GM03348 (cell line): ENCODE measurements around the gene CYTH2.
"Not testable (repeated sequence)": the region's sequence is repeated elsewhere in the genome, so short reads cannot be mapped to it uniquely, and the experiment has no call there.

Experiments used
- DNase-seq: peaks from one replicate; pipeline ENCODE4 v3.0.0; 2012; ENCODE audit warnings: low spot score

CYTH2 gene

GRCh38 chr19:48477067-48477685, 8.0 kb downstream of the CYTH2 start:
- no peak for DNase-seq

DNA sequence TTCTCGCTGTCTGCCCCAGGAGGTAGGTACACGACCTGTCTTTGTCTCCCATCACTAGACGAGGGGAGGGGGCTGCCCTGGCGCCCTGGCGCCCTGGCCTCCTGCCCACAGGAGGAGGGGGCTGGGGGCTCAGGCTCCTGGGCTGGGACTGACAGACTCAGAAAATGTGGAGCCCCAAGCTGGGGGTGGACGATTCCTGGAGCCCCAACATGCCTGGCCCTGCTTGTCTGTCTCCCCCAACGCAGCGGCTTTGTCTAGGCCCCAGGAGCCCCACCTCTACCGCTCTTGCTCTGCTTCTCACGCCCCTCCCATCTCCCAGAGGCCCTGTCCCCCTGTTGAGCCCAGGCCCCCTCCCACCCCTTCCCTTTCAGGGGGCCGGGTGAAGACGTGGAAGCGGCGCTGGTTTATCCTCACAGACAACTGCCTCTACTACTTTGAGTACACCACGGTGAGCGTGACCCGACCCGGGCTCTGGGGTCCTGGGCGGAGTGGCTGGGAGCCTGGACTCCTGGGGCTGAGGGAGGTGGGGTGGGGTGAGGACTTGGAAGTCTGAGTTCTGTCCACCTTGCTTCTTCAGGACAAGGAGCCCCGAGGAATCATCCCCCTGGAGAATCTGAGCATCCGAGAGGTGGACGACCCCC, 8.6 kb downstream of the CYTH2 start:
- DNase-seq: no peak

DNA sequence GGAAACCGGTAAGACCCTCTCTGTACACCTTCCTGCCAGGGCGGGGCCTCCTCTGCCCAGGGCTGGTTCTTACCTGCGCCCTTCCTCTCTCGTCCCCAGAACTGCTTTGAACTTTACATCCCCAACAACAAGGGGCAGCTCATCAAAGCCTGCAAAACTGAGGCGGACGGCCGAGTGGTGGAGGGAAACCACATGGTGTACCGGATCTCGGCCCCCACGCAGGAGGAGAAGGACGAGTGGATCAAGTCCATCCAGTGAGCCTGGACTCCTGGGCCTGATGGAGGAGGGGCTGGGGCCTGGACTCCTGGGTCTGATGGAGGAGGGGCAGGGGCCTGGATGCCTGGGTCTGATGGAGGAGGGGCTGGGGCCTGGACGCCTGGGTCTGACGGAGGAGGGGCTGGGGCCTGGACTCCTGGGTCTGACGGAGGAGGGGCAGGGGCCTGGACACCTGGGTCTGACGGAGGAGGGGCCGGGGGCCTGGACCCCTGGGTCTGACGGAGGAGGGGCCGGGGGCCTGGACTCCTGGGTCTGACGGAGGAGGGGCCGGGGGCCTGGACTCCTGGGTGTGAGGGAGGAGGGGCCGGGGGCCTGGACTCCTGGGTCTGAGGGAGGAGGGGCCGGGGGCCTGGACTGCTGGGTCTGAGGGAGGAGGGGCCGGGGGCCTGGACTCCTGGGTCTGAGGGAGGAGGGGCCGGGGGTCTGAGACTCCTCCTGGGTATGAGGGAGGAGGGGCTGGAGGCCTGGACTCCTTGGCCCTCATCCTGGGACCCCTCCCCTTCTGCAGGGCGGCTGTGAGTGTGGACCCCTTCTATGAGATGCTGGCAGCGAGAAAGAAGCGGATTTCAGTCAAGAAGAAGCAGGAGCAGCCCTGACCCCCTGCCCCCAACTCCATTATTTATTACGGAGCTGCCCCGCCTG, 9.4 kb downstream of the CYTH2 start:
- DNase-seq: no peak

DNA sequence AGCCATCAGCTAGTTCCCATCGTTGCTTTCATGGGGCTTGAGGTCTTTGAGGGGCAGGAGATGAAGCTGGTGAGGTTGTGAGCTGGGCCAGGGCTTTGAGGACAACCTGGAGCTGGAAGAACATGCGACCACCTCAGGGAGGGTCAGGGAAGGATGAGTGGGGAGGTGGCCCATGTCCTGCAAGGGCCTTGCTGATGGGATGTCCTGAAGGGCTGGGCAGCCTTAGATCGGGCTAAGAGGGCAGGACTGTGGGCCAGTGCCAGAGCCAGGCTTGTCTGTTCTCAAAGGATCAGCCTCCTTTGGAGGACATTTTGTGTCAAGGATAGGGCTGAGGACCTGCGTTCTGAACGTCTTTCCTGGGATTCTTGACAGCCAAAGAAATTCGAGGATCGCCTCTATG, 10.5 kb downstream of the CYTH2 start:
- no peak for DNase-seq

DNA sequence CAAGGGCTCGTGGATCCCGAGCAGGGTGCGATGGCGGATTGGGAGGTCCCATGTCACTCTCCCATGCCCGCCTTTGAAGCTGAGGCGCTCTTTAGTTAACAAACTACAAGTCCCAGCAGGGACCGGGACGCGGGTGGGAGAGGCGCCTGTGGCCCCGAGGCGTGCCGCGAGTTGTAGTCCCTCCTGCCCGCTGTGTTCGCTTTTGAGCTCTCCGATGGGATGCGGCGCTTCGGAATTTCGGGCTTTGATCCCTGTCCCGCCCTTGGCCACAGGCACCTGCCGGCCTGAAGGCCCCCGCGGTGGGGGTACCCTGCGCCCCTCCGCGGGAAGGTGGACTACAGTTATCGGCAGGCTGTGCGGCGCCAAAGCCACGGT, 11.0 kb downstream of the CYTH2 start:
- peak; percentile 44 for DNase-seq

DNA sequence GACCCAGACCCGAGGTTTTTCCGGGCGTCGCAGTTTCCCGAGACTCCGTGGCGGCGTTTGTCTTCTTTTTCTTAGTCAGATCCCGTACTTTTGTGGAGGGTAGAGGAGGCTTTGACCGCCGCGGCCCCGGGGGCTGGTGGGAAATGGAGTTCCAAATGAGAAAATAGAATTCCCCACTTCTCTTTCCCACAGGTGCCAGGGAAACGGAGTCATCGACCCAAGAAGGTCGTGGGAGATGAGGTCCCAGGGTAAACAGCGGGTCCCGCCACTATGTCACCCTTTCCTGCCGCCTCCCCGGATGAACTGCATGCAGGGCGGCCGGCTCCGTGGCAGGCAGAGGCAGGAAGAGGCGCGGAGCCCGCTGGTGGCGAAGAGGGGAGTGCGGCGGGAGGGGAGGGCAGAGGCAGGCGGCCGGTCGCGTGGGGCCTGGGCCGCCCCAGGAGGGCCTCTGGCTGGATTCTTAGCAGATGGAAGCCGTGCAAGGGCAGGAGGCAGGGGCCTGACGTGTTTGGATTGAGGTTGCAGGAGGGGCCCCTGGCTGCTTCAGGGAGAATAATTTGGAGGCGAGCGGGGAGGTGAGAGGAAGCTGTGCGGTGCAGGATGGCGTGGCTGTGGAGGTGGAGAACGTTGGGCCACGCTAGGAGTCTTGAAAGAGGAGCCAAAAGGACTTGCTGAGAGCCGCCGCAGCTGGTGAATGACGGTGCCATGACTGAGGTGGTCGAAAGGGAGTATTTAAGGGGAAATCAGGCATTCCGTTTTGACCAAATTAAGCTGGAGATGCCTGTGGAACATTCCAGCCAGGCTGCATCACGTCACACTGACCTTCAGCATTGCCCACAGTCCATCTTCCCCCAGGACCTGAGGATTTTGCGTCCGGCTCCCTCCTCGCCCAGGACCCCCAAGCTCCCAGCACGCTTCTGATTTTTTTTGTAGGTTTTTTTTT, 11.7 kb downstream of the CYTH2 start:
- peak; percentile 57 for DNase-seq

DNA sequence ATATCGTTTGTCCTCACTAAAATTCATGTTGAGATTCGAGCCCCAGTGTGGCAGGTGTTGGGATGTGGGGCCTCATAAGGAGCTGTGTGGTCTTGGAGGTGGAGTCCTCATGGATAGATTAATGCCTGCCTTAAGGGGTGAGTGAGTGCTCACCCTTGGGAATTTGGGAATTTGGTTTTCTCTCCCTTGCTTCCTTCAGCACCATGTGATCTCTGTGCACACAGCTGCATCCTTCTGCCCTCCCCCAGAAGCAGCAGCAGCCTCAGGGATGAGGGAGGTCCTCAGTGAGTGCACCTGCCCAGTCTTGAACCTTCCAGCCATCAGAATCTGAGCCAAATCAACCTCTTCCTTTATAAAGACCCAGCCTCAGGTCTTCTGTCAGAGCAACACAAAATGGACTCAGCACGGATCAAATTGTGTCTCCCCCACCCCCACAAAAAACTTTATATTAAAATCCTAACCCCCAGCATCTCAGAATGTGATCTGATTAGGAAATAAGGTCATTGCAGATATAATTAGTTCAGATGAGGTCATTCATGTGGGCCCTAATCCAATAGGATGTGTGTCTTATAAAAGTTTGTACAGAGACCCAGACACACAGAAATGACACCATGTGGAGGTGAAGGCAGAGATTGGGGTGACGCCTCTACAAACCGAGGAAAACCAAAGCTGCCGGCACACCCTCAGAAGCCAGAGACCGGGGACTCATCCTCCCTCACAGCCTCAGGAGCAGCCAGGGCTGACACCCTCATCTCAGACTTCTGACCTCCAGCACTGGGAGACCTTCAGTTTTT, 12.9 kb downstream of the CYTH2 start:
- peak; percentile 41 for DNase-seq

DNA sequence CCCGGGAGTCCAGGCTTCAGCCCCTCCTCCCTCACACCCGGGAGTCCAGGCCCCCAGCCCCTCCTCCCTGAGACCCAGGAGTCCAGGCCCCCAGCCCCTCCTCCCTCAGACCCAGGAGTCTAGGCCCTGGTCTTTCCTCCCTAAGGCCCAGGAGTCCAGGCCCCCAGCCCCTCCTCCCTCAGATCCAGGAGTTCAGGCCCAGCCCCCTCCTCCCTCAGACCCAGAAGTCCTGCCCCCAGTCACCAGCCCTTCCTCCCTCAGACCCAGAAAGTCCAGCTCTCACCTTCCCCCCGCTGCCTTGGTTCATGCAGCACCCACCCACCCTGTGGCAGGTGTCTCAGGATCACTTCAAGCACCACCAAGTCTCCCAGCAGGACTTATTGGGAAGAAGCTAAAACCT, 14.1 kb downstream of the CYTH2 start:
- DNase-seq: no peak

- DNase-seq: no peak
Measured at GRCh38 chr19:48484247-48484893, 15.2 kb downstream of the CYTH2 start.

- no peak for DNase-seq
Measured at GRCh38 chr19:48484931-48485612, 15.9 kb downstream of the CYTH2 start.

GRCh38 chr19:48486706-48487105, 17.5 kb downstream of the CYTH2 start:
- DNase-seq: not testable (repeated sequence)

GRCh38 chr19:48487544-48487943, 18.4 kb downstream of the CYTH2 start:
- DNase-seq: no peak

- peak; percentile 87 for DNase-seq
Measured at GRCh38 chr19:48487948-48488347, 18.8 kb downstream of the CYTH2 start.

- DNase-seq: not testable (repeated sequence)
Measured at GRCh38 chr19:48488478-48488877, 19.3 kb downstream of the CYTH2 start.

DNA sequence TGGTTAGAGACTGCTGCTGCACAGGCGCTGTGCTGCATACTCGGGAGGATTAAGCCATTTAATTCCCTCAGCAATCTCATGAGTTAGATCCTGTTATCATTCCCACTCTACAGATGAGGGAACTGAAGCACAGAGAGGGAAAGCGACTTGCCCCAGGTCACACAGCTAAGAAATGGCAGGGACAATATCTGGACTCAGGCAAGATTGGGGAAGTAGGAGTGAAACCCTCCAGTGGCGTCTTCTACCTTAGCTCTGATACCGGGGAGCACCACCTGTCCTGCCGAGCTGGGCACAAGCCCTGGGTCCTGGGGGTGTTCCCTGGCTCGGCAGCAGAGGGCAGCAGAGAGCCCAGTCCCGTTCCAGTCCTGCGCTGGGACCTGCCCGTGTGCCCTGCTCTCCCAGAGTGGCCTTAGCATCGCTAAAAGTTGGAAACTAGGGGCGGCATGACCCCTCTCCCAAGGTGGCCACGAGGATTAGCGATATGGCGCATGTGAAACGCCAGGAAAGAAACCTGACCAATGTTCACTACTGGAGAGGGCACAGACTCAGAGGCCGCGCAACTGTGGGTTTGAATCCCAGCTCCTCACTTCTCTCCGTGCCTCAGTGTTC, 20.5 kb downstream of the CYTH2 start:
- peak; percentile 86 for DNase-seq

- DNase-seq: peak; percentile 67
Measured at GRCh38 chr19:48490981-48491792, 22.0 kb downstream of the CYTH2 start.

GRCh38 chr19:48491793-48492123, 22.6 kb downstream of the CYTH2 start:
- no peak for DNase-seq

DNA sequence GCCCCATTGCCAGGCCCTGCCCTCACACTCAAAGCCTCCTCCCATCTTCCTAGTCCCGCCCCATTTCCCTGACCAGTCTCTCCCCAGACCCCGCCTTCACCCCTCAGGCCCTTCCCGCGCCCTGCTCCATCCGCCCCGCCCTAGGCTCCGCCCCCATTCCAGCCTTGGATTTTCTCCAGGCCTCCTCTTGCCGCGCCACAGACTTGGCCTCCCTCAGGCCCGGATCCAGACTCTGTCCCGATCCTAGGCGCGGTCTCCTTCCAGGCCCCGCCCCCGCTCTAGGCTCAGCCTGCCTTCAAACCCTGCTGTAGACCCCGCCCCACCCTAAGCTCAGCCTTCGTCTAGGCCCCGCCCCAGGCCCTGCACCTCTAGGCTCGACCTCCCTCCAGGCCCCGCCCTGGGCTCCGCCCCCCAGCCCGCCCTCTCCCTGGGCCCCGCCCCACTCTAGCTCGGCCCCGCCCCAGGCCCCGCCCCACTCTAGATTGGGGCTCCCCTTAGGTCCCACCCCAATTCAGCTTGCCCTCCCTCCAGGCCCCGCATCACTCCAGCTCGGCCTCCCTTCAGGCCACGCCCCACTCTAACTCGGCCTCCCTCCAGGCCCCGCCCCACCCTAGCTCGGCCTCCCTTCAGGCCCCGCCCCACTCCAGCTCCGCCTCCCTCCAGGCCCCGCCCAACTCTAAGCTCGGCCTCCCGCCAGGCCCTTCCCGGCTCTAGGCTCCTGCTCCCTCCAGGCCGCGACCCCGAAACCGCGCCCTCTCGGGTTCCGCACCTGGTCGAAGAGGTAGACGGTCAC, 24.0 kb downstream of the CYTH2 start:
- peak; percentile 99 for DNase-seq
